ENCODE data around the gene KRT9. TPM values are rescaled to one million over a fixed set of nuclear protein-coding genes. Genes with fewer than 3 reads are reported as not detected.
"Not testable (repeated sequence)": the region's sequence is repeated elsewhere in the genome, so short reads cannot be mapped to it uniquely, and the experiment has no call there.

KRT9 gene
- total RNA-seq, 1 experiment from 2014 or later = not detected

DNA sequence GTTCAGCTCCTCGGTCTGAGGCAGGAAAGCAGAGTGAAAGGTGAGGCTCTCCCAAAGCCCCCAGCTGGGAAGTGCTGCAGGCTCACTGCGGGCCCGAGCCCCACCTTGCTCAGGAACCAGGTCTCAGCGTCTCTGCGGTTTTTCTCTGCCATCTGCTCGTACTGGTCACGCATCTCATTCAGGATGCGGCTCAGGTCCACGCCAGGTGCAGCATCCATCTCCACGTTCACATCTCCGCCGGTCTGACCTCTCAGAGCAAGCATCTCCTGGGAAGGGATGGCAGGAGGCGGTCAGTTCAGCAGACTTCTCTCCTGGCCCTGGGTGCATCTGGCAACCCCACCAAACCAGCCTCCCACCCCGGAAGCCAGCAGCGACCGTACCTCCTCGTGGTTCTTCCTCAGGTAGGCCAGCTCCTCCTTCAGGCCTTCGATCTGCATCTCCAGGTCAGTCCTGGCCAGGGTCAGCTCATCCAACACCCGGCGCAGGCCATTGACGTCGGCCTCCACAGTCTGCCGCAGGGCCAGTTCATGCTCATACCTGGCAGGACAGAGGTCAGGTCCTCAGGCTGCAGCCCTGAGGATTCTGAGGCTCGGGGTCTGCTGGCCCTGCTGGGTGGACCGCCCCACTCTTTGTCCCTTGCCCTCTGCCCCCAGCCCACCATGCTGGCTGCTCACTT is 39.2 kb upstream of the KRT9 start:
- CTCF ChIA-PET = interaction anchor here (0.8 to 1.2 kb wide), 4 partner anchors 10 to 62 kb away, joined by 3 to 7 read pairs (median 3); no protein-coding TSS in a partner anchor
- peaks cover 11% of the 10 kb centered on the region for H3K36me3 Mint-ChIP-seq (ENCODE audit: insufficient read depth, unreplicated experiment)
- peaks cover 9% of the 10 kb centered on the region for H3K9me3 Mint-ChIP-seq (ENCODE audit: low read depth, unreplicated experiment)
- intact Hi-C loops (cut with micrococcal nuclease; ENCODE audit: unreplicated experiment) = no loop called here
- peaks cover 41% of the 10 kb centered on the region for H3K4me1 Mint-ChIP-seq (ENCODE audit: low read depth, unreplicated experiment)
- no peak for DNase-seq
- no peak overlapping the region for H3K27ac Mint-ChIP-seq (ENCODE audit: unreplicated experiment)
- H3K4me3 Mint-ChIP-seq (ENCODE audit: low read depth, unreplicated experiment) = no peak overlapping the region
- TF ChIP-seq, protein P1, sequence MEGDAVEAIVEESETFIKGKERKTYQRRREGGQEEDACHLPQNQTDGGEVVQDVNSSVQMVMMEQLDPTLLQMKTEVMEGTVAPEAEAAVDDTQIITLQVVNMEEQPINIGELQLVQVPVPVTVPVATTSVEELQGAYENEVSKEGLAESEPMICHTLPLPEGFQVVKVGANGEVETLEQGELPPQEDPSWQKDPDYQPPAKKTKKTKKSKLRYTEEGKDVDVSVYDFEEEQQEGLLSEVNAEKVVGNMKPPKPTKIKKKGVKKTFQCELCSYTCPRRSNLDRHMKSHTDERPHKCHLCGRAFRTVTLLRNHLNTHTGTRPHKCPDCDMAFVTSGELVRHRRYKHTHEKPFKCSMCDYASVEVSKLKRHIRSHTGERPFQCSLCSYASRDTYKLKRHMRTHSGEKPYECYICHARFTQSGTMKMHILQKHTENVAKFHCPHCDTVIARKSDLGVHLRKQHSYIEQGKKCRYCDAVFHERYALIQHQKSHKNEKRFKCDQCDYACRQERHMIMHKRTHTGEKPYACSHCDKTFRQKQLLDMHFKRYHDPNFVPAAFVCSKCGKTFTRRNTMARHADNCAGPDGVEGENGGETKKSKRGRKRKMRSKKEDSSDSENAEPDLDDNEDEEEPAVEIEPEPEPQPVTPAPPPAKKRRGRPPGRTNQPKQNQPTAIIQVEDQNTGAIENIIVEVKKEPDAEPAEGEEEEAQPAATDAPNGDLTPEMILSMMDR (IDR thresholded peaks at IDR 0.05; ENCODE audit: unreplicated experiment) = no peak
- no TSS peak for BruUV-seq (replicated peaks)
- H3K27me3 Mint-ChIP-seq (ENCODE audit: unreplicated experiment) = peaks cover 12% of the 10 kb centered on the region

DNA sequence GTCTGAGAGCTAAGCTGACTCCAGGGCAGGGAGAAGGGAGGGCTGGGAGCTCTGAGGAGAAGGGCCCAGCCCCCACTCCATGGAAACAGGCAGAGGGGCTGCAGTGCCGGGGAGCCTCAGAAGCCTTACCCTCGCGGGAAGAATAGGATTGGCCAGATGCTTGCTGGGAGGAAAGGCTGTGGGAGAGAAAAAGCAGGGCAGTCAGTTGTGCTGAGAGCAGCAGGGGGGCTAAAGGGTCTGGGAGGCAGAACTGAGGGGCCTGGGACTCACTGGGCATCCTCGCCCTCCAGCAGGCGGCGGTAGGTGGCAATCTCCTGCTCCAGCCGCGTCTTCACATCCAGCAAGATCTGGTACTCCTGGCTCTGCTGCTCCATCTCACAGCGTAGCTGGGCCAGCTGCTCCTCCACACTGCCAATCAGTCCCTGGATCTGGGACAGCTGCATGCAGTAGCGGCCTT is 38.2 kb upstream of the KRT9 start:
- H3K36me3 Mint-ChIP-seq (ENCODE audit: insufficient read depth, unreplicated experiment); H3K27ac Mint-ChIP-seq (ENCODE audit: unreplicated experiment); BruUV-seq (replicated peaks); intact Hi-C loops (cut with micrococcal nuclease; ENCODE audit: unreplicated experiment); H3K9me3 Mint-ChIP-seq (ENCODE audit: low read depth, unreplicated experiment); H3K4me3 Mint-ChIP-seq (ENCODE audit: low read depth, unreplicated experiment); DNase-seq: not testable (repeated sequence)
- CTCF ChIA-PET = interaction anchor here (1.0 to 1.2 kb wide), 3 partner anchors 9 to 61 kb away, joined by 3 read pairs; no protein-coding TSS in a partner anchor
- peaks cover 12% of the 10 kb centered on the region for H3K27me3 Mint-ChIP-seq (ENCODE audit: unreplicated experiment)
- H3K4me1 Mint-ChIP-seq (ENCODE audit: low read depth, unreplicated experiment) = peaks cover 32% of the 10 kb centered on the region

DNA sequence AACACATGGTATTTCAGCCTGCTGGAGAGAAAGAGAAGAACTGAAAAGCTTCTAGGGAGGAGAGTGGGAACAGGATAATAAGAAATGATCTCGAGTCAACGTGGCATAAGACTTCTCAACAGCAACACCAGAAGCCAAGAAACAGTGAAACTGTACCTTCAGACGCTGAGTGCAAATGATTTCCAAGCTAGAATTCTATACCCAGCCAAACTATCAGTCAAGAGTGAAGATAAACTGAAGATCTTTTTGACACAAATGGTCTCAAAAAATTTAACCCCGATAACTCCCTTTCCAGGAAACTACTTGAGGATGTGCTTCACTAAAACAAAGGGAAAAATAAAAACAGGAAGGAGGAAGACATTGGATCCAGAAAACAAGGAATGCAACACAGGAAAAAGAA is 35.1 kb upstream of the KRT9 start:
- H3K9me3 Mint-ChIP-seq (ENCODE audit: low read depth, unreplicated experiment); H3K4me1 Mint-ChIP-seq (ENCODE audit: low read depth, unreplicated experiment); CTCF ChIA-PET; intact Hi-C loops (cut with micrococcal nuclease; ENCODE audit: unreplicated experiment); H3K4me3 Mint-ChIP-seq (ENCODE audit: low read depth, unreplicated experiment); DNase-seq; BruUV-seq (replicated peaks); H3K27ac Mint-ChIP-seq (ENCODE audit: unreplicated experiment); H3K36me3 Mint-ChIP-seq (ENCODE audit: insufficient read depth, unreplicated experiment): not testable (repeated sequence)
- H3K27me3 Mint-ChIP-seq (ENCODE audit: unreplicated experiment) = peaks cover 12% of the 10 kb centered on the region

DNA sequence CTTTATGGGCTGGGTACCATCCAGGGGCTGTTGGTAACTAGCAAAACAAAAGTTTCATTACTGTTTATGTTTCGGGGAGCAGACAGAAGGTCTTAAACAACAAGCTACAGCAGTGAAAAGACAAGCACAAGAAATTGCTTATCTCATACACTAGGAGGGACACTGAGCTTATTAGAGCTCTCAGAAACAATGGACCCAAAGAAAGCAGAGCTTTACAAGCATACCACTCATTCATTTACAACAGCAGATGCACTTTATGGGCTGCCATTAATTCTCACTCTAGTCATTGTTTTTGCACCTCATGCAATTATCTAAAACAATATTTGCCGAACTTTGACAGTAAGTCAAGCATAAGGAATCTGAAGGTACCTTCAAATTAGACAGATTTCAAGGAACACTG is 30.7 kb upstream of the KRT9 start:
- Mint-ChIP-seq H3K36me3 (ENCODE audit: insufficient read depth, unreplicated experiment) (no peaks in the 10 kb centered on the region), H3K9me3 (ENCODE audit: low read depth, unreplicated experiment) (peaks cover 9% of the 10 kb centered on the region), H3K27ac (ENCODE audit: unreplicated experiment) (no peak overlapping the region), H3K27me3 (ENCODE audit: unreplicated experiment) (no peaks in the 10 kb centered on the region), H3K4me1 (ENCODE audit: low read depth, unreplicated experiment) (no peaks in the 10 kb centered on the region), H3K4me3 (ENCODE audit: low read depth, unreplicated experiment) (no peak overlapping the region)
- BruUV-seq (replicated peaks) = no TSS peak
- TF ChIP-seq, protein P1 (IDR thresholded peaks at IDR 0.05; ENCODE audit: unreplicated experiment) = no peak
- DNase-seq = no peak
- intact Hi-C loops (cut with micrococcal nuclease; ENCODE audit: unreplicated experiment) = no loop called here
- CTCF ChIA-PET = interaction anchor here (0.6 to 2.4 kb wide), 6 partner anchors 8 to 1502 kb away, joined by 3 to 9 read pairs (median 4); partner anchors contain the start of gene NR1D1

DNA sequence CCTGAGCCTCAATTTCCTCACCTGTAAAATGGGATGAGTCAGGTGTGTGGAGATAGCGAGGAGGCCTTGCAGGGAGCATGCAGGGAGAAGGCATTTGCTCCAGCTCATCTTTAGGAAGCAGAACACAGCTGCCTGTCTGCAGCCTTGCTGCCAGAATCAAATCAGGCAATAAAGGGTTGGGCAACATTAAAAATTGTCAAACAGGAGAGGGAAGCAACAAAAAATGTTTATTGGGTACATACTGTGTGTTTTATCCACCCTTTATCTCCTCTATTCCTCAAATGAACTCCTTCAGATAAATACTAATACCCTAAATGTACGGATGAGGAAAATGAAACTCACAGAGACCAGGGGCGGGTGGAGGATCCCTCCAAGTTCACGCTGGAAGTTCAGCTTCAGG is 28.5 kb upstream of the KRT9 start:
- Mint-ChIP-seq H3K27ac (ENCODE audit: unreplicated experiment) (no peak overlapping the region), H3K27me3 (ENCODE audit: unreplicated experiment) (peaks cover 10% of the 10 kb centered on the region), H3K9me3 (ENCODE audit: low read depth, unreplicated experiment) (no peaks in the 10 kb centered on the region), H3K4me1 (ENCODE audit: low read depth, unreplicated experiment) (no peaks in the 10 kb centered on the region), H3K36me3 (ENCODE audit: insufficient read depth, unreplicated experiment) (no peaks in the 10 kb centered on the region), H3K4me3 (ENCODE audit: low read depth, unreplicated experiment) (no peak overlapping the region)
- CTCF ChIA-PET = no interaction called here
- no TSS peak for BruUV-seq (replicated peaks)
- intact Hi-C loops (cut with micrococcal nuclease; ENCODE audit: unreplicated experiment) = no loop called here
- no peak for DNase-seq
- TF ChIP-seq, protein P1 (IDR thresholded peaks at IDR 0.05; ENCODE audit: unreplicated experiment) = no peak
